GM21528 (cell line): ENCODE results near the gene CFAP157.
A peak's percentile ranks its signal among the peaks of the same experiment; 100 is the strongest.

Experiments used
- ATAC-seq: cut with Tn5 transposase; IDR thresholded peaks from one replicate; pipeline ENCODE4 v1.9.1; 2021; ENCODE audit warnings: mild to moderate bottlenecking, moderate library complexity; ENCODE audit not compliant: unreplicated experiment, low FRiP score

Gene CFAP157

GRCh38 chr9:127733614-127734013, 26.8 kb downstream of the CFAP157 start:
- no peak for ATAC-seq

GRCh38 chr9:127734247-127734746, 27.5 kb downstream of the CFAP157 start:
- ATAC-seq: no peak

- peak; percentile 85 for ATAC-seq
Observed at GRCh38 chr9:127734747-127735529, 28.1 kb downstream of the CFAP157 start, which contains the start of gene TOR2A. TOR2A (minus strand) TSS chr9:127735294; CDS start chr9:127735270, 24 bp downstream.

GRCh38 chr9:127735530-127736185, 28.9 kb downstream of the CFAP157 start:
- ATAC-seq: peak; percentile 4

- ATAC-seq: no peak
Observed at GRCh38 chr9:127738666-127739065, 31.9 kb downstream of the CFAP157 start.

- ATAC-seq: no peak
Observed at GRCh38 chr9:127739614-127740330, 33.0 kb downstream of the CFAP157 start.

GRCh38 chr9:127741831-127742434, 35.1 kb downstream of the CFAP157 start:
- no peak for ATAC-seq

- ATAC-seq: no peak
Observed at GRCh38 chr9:127742435-127743088, 35.8 kb downstream of the CFAP157 start.

- ATAC-seq: no peak
Observed at GRCh38 chr9:127744398-127745110, 37.8 kb downstream of the CFAP157 start.

- no peak for ATAC-seq
Observed at GRCh38 chr9:127746959-127747569, 40.3 kb downstream of the CFAP157 start.

GRCh38 chr9:127749090-127749787, 42.5 kb downstream of the CFAP157 start:
- no peak for ATAC-seq

- no peak for ATAC-seq
Observed at GRCh38 chr9:127751269-127752054, 44.7 kb downstream of the CFAP157 start.

- ATAC-seq: no peak
Observed at GRCh38 chr9:127753148-127753547, 46.4 kb downstream of the CFAP157 start.

- no peak for ATAC-seq
Observed at GRCh38 chr9:127753622-127754021, 46.8 kb downstream of the CFAP157 start.

GRCh38 chr9:127754099-127755060, 47.6 kb downstream of the CFAP157 start:
- ATAC-seq: no peak
